Hepatocyte (in vitro differentiated cells): ENCODE measurements around the gene MTNR1A.

Experiments used
- CTCF ChIP-seq: fragments of 200-600 bp; sonication (generic); IDR thresholded peaks from 2 replicates; pipeline ENCODE4 v1.5.1; 2016; ENCODE audit warnings: antibody characterized with exemption, mild to moderate bottlenecking; ENCODE audit not compliant: poor library complexity
- EZH2 ChIP-seq: fragments of 200-600 bp; sonication (generic); IDR thresholded peaks from 2 replicates; pipeline ENCODE4 v1.6.1; 2016; ENCODE audit warnings: antibody characterized with exemption, mild to moderate bottlenecking, borderline replicate concordance
- EZH2phosphoT487 ChIP-seq: fragments of 200-600 bp; sonication (generic); IDR thresholded peaks from one replicate; pipeline ENCODE4 v1.6.1; 2018; ENCODE audit warnings: antibody characterized with exemption, mild to moderate bottlenecking, low read depth, moderate library complexity; ENCODE audit not compliant: unreplicated experiment, severe bottlenecking

GRCh38 chr4:186599483-186599882, 44.1 kb upstream of the MTNR1A start:
- no peak for TF ChIP-seq CTCF
- no peak for TF ChIP-seq EZH2phosphoT487
- no peak for TF ChIP-seq EZH2
